IPS-NIHi7 (cell line): ENCODE measurements around the gene GRIN3A.
"Not testable (repeated sequence)": the region's sequence is repeated elsewhere in the genome, so short reads cannot be mapped to it uniquely, and the experiment has no call there.

Source experiments
- DNase-seq: peaks from one replicate; pipeline ENCODE4 v3.0.0; 2012; ENCODE audit warnings: mixed read lengths; ENCODE audit errors: extremely low spot score

The GRIN3A gene

GRCh38 chr9:101632611-101633010 lies 105.8 kb downstream of the GRIN3A start:
- DNase-seq = no peak

GRCh38 chr9:101631892-101632291 lies 106.6 kb downstream of the GRIN3A start:
- DNase-seq = no peak

- no peak for DNase-seq
Observed at GRCh38 chr9:101629636-101630035, 108.8 kb downstream of the GRIN3A start.

GRCh38 chr9:101628173-101628572 lies 110.3 kb downstream of the GRIN3A start:
- no peak for DNase-seq

GRCh38 chr9:101626295-101626694 lies 112.2 kb downstream of the GRIN3A start:
- no peak for DNase-seq

- no peak for DNase-seq
Observed at GRCh38 chr9:101625876-101626275, 112.6 kb downstream of the GRIN3A start.

GRCh38 chr9:101620452-101620851 lies 118.0 kb downstream of the GRIN3A start:
- no peak for DNase-seq

GRCh38 chr9:101618698-101619097 lies 119.7 kb downstream of the GRIN3A start:
- no peak for DNase-seq

- no peak for DNase-seq
Observed at GRCh38 chr9:101605547-101605946, 132.9 kb downstream of the GRIN3A start.

- DNase-seq = no peak
Observed at GRCh38 chr9:101604296-101604695, 134.2 kb downstream of the GRIN3A start.

- DNase-seq = peak; percentile 74
Observed at GRCh38 chr9:101601904-101602765, 136.3 kb downstream of the GRIN3A start.

GRCh38 chr9:101594796-101595195 lies 143.7 kb downstream of the GRIN3A start, which contains the start of gene PPP3R2:
Gene PPP3R2, minus strand, starts transcription at chr9:101594969. Its CDS starts 48 bp downstream, at chr9:101594921.
- DNase-seq = no peak

- no peak for DNase-seq
Observed at GRCh38 chr9:101593345-101593744, 145.1 kb downstream of the GRIN3A start.

GRCh38 chr9:101592788-101593187 lies 145.7 kb downstream of the GRIN3A start:
- DNase-seq = no peak

- DNase-seq = no peak
Observed at GRCh38 chr9:101591787-101592446, 146.5 kb downstream of the GRIN3A start.

GRCh38 chr9:101590901-101591300 lies 147.5 kb downstream of the GRIN3A start:
- DNase-seq = no peak

GRCh38 chr9:101590074-101590473 lies 148.4 kb downstream of the GRIN3A start:
- DNase-seq = not testable (repeated sequence)

GRCh38 chr9:101587332-101588043 lies 151.0 kb downstream of the GRIN3A start:
- DNase-seq = no peak

- no peak for DNase-seq
Observed at GRCh38 chr9:101586651-101587050, 151.8 kb downstream of the GRIN3A start.

- no peak for DNase-seq
Observed at GRCh38 chr9:101585740-101586139, 152.7 kb downstream of the GRIN3A start.

GRCh38 chr9:101582553-101582952 lies 155.9 kb downstream of the GRIN3A start:
- no peak for DNase-seq
